ENCODE results near the gene MVD.

- TF ChIP-seq CTCF (IDR thresholded peaks at IDR 0.05 in 2 of 3, conservative IDR thresholded peaks at IDR 0.05 in 1 of 3; ENCODE audit: borderline replicate concordance in 1 of 3, insufficient read depth in 1 of 3, low read depth in 2 of 3, low read length in 2 of 3) (no peak), REST (IDR thresholded peaks at IDR 0.05; ENCODE audit: low read depth) (no peak), ZBTB33 (IDR thresholded peaks at IDR 0.05; ENCODE audit: extremely low read depth, insufficient replicate concordance, low read length) (no peak), SIN3A (IDR thresholded peaks at IDR 0.05; ENCODE audit: low read depth) (no peak), TCF7L2 (IDR thresholded peaks at IDR 0.05; ENCODE audit: borderline replicate concordance, extremely low read depth, insufficient read depth, insufficient read length) (no peak), ZNF274 (IDR thresholded peaks at IDR 0.05; ENCODE audit: low read depth, low read length) (no peak), POLR2A (IDR thresholded peaks at IDR 0.05; ENCODE audit: borderline replicate concordance, extremely low read depth, insufficient read depth, insufficient read length) (no peak), MAX (IDR thresholded peaks at IDR 0.05) (no peak), RAD21 (IDR thresholded peaks at IDR 0.05; ENCODE audit: low read depth) (no peak), JUND (IDR thresholded peaks at IDR 0.05) (no peak), EZH2phosphoT487 (IDR thresholded peaks at IDR 0.05; ENCODE audit: borderline replicate concordance) (no peak), SP1 (IDR thresholded peaks at IDR 0.05; ENCODE audit: low read depth) (no peak)
These were observed 9.8 kb downstream of the MVD start for GRCh38 chr16:88653101-88653500.
